ENCODE results near the gene MYOG.
A peak's percentile ranks its signal among the peaks of the same experiment; 100 is the strongest.

Gene MYOG

DNA sequence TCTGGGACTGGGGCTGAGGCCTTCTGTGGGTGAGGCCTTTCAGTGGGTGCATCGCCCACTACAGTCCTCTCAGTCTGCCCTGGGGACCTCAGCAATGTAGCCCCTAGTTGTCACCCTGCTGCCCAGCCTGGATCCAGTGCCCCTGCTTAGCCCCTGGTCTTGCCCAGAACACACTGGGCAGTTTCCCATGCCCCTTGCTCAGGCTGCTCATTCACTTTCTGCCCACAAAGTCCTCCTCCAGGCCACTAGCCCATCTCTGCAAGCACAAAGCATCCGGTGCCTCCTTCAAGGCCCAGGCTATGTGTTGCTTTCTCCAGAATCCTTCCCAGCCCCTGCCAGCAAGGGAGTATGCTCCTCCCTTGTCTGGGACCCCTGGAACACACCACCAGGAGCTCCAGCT is 36.3 kb upstream of the MYOG start:
- TF ChIP-seq ZFX (IDR thresholded peaks at IDR 0.05), result no peak
- TF ChIP-seq, protein P1, sequence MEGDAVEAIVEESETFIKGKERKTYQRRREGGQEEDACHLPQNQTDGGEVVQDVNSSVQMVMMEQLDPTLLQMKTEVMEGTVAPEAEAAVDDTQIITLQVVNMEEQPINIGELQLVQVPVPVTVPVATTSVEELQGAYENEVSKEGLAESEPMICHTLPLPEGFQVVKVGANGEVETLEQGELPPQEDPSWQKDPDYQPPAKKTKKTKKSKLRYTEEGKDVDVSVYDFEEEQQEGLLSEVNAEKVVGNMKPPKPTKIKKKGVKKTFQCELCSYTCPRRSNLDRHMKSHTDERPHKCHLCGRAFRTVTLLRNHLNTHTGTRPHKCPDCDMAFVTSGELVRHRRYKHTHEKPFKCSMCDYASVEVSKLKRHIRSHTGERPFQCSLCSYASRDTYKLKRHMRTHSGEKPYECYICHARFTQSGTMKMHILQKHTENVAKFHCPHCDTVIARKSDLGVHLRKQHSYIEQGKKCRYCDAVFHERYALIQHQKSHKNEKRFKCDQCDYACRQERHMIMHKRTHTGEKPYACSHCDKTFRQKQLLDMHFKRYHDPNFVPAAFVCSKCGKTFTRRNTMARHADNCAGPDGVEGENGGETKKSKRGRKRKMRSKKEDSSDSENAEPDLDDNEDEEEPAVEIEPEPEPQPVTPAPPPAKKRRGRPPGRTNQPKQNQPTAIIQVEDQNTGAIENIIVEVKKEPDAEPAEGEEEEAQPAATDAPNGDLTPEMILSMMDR (conservative IDR thresholded peaks at IDR 0.05), result no peak
- no peak overlapping the region for H3K27ac ChIP-seq

DNA sequence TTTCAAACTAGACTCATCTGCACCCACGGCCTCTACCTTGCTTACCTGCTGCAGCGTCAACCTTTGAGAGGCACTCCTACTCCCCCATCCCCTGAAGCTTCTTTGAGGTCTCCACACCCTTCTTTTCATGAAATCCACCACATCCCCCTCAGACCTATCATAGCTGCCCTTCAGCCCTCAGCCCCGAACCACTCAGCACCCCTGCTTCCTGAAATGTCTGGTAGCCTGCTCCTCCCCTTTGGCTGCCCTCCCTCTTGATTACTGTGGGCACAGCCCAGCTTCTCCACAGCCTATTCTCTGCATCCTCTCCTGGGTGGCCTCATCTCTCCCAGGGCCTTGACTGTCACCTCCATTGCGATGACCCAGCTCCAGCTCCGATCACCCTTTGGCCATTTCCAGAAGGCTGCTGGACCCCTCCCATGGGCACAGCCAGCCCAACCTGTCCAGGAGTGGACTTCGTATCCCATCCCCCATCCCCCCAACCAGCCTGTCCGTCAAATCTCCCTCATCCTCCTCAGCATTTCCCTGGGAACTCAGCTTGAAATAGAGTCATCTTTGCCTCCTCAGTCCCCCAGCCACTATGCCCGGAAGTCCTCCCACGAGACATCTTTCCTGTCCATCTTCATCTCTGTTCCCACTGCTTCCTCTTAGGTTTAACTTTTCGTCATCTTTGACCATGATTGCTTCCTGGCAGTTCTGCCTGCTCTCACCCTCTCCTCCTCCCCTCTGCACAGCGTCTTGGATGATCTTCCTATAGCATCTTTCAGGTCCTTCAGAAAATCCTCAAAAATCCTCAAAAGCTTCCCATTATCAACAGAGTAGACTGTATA is 35.6 kb upstream of the MYOG start:
- H3K27ac ChIP-seq, result no peak overlapping the region
- TF ChIP-seq, protein P1 (conservative IDR thresholded peaks at IDR 0.05), result no peak
- no peak for TF ChIP-seq ZFX (IDR thresholded peaks at IDR 0.05)

DNA sequence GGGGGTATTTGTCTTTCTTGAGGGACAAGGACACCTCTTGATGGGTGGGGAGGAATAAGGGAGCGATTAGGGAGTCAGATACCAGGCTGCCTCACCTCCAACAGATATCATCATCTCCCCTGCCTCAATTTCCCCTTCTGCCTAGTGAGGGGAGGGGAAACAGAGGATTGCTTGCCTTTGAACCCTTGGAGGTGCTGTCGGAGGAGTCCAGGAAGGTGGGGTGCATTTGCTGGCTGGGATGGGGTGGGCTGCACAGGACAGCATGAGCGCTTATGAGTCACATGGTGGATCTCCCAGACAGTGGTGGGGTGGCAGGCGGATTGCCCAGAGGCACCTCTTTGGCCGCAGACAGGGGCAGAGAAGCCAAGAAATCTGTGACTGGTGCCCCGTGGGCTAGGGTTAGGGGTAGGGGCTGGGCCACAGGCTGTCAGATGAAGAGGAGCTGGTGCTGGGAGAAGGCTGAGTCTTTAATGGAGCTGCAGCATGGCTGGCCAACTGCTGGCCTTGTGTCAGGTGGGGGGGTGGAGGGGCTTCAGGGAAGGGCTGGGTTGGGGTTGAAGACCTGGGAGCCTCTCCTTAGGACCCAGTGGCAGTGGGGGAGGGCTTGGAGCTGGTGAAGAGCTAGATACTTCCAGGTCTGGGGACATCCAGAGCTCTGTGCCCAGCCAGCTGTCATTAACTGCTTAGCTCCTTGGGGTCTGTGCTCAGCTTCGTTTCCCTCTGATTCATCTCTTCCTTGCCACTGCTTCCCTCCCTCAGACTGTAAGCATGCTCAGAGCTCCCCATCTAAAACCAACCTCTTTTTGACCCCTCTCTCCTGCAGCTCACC is 34.7 kb upstream of the MYOG start:
- no peak overlapping the region for H3K27ac ChIP-seq
- TF ChIP-seq, protein P1 (conservative IDR thresholded peaks at IDR 0.05), result no peak
- TF ChIP-seq ZFX (IDR thresholded peaks at IDR 0.05), result no peak

DNA sequence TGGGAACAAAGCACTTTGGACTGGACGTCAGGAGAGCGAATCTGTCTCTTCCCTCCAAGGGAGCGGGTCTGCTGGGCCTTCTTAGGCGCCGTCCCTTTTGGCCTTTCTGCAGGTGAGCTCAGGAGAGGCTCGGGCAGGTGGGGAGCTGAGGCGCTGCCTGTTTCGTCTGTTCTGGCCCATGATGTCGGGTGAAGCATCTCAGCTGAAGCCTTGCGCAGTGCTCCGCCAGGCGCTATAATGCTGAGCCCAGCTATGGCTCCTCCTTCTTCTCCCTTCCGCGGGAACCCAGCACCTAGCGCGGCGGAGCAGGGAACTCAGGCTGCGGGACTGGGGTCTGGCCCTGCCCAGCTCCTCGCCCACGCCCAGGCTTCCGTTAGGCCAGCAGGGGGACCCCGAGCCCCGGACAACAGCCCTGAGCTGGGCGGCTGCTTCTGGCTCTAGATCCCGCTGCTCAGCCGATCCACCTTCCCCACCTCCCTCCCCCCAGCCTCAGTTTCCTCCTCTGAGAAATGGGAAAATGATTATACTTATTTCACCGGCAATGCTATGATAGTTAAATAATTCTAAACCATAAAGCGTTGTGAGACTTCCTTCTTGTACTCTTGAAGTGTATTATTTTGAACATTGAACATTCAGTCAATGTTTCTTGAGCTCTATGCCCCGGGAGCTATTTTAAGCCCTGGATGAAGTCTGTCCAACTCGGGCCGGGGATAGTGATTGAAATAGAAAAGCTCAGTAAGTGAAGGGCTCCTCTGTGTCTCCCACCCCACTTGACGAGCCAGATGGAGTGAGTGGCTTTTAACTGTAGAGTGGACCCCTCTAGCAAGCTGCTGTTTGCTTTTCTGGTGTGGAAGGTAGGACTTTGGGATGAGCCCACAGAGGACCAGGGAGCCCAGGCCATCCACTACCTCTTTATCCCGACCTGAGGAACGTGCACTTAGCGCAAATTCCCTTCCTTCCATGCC is 32.1 kb upstream of the MYOG start:
- no peak overlapping the region for H3K27ac ChIP-seq
- TF ChIP-seq, protein P1 (conservative IDR thresholded peaks at IDR 0.05), result peak; percentile 88
- no peak for TF ChIP-seq ZFX (IDR thresholded peaks at IDR 0.05)

DNA sequence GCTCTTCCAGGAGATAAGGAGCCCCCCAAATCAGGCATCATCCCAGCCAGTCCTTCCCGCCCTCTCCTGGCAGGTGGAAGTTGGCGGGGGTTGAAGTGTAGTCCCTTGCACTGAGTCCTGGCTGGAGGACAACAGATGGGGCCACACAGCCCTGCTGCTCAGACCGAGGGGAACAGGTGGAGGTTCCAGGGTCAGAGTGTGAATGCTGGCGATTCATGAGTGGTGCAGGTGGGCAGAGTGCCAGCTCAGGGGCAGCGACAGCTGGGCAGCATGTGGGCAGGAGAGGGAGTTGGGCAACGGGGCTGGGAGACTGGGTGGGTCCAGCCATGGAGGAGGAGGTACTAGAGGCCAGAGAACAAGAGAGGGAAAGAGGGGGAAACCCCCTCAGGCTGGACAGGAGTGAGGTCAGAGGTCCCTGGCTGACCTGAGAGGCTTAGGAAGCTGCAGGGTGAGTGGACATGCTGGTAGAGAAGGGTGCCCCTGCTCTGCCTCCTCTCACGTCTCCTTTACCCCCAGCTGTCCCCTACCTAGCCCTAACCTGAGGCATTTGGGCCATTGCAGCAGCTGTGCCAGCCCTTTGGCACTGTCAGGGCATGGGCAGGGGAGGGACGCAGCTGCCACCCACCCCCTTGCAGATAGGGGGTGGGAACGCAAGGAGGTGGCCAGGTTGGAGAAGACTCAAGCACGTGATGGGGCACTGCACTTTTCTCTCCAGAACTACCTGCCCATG is 30.4 kb upstream of the MYOG start:
- TF ChIP-seq, protein P1 (conservative IDR thresholded peaks at IDR 0.05), result no peak
- TF ChIP-seq ZFX (IDR thresholded peaks at IDR 0.05), result no peak
- no peak overlapping the region for H3K27ac ChIP-seq

DNA sequence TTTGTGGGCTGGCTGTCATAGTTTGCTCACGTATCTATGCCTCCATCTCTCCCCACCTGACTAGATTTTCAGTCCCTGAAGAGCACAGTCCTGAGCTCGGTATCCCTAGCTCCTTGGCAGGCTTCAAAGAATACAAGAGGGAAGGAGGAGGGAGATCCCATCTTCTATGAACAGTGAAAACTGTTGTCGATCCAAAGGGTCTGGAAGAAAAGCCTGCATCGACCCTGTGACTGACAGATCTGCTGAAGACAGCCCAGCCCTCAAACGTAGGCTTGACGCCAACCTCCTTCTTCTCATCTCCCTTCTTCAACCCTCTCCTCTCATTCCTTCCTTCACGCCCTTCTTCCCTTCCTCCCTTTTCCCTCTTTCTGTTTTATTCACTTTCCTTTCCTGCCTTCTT is 28.4 kb upstream of the MYOG start:
- TF ChIP-seq, protein P1 (conservative IDR thresholded peaks at IDR 0.05), result no peak
- TF ChIP-seq ZFX (IDR thresholded peaks at IDR 0.05), result no peak
- H3K27ac ChIP-seq, result no peak overlapping the region
